Measurements from ENCODE around the gene ZACN. TPM values are rescaled to one million over a fixed set of nuclear protein-coding genes. Genes with fewer than 3 reads are reported as not detected.

ZACN gene
- total RNA-seq, 4 donors from 2014 or later = not detected

DNA sequence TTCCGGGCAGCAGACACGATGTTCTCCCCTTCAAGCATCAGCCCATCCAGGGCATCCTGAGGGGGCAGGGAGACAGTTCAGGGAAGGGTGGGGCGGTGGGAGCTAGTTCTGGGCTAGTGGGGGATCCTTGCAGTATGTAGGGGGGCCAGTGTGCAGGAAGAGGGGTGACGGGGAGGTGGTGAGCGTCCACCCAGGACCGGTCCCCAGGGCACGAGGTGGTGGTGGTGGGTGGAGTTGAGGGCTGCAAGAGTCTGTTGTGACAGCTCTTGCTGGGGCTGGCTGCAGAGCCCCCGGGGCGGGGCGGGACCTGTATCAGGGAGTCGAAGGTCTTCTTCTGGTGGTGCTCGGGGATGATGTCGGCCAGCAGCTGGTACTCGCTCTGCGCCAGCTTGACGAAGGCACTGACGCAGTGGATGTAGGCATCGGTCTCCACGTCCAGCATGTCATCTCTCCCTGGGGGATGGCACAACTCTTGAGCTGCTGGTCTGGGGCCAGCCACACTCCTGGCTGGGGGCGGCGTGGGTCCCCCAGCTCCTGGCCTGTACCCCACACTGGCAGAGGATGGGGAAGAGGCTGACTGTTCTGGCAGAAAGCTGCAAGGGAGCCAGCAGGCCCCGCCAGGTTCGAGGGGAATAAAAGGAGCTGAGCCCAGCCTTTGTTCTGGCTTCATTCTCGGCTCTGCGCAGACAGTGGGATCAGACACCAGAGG, 10.0 kb downstream of the ZACN start:
- TF ChIP-seq POLR2A (IDR thresholded peaks at IDR 0.05) = no peak
- TF ChIP-seq, protein P1, sequence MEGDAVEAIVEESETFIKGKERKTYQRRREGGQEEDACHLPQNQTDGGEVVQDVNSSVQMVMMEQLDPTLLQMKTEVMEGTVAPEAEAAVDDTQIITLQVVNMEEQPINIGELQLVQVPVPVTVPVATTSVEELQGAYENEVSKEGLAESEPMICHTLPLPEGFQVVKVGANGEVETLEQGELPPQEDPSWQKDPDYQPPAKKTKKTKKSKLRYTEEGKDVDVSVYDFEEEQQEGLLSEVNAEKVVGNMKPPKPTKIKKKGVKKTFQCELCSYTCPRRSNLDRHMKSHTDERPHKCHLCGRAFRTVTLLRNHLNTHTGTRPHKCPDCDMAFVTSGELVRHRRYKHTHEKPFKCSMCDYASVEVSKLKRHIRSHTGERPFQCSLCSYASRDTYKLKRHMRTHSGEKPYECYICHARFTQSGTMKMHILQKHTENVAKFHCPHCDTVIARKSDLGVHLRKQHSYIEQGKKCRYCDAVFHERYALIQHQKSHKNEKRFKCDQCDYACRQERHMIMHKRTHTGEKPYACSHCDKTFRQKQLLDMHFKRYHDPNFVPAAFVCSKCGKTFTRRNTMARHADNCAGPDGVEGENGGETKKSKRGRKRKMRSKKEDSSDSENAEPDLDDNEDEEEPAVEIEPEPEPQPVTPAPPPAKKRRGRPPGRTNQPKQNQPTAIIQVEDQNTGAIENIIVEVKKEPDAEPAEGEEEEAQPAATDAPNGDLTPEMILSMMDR (IDR thresholded peaks at IDR 0.05) = no peak
- no peak overlapping the region for H3K4me3 ChIP-seq (ENCODE audit: low read depth, poor library complexity, severe bottlenecking)
- DNase-seq (ENCODE audit: low spot score in 2 of 2) = no peak
- intact Hi-C loops (cut with DNase I; ENCODE audit: low total_unique reads) = no loop called here
- WGBS, 2 donors = 89 to 90% methylated on average over 25 of the region's 25 CpGs

DNA sequence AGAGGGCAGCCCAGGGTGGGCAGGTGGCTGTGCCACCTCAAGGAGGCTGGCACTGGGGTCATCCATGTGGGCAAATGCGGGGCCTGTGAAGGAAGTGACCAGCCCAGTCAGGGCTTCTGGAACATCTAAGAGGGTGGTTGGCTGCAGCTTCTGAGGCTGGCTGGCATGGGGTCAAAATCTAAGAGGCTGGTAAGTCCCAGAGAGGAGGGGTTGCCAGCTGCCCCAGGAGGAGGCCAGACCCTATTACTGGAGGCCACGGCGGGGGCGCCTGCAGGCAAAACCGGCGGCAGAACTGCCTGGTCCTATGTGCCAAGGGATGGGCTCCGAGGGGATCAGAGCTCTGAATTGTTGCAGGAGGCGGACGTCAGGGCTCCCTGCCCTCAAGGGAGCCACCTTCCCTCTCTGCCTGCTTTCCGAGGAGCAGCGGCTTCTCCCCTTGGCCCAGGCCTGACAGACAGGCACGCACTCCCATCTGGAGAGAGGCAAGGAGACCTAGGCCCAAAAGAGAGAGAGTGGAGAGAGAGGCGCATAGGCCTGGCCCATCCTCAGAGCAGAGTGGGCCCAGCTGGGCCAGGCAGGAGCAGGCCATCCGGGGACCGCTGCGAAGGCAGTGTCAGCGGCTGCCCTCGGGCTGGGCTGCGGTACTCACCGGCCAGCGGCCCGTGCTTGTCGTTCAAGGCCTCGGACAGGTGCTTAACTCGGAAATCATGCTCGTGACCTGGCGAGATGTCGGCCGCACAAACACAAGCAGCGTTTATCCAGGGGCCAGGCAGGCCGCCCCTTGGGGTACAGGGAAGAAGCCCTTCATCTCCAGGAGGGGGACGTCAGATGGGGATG, 10.9 kb downstream of the ZACN start:
- WGBS, 2 donors = 87% methylated on average over 22 to 25 of the region's 32 CpGs
- TF ChIP-seq, protein P1 (IDR thresholded peaks at IDR 0.05) = no peak
- TF ChIP-seq POLR2A (IDR thresholded peaks at IDR 0.05) = no peak
- intact Hi-C loops (cut with DNase I; ENCODE audit: low total_unique reads) = no loop called here

DNA sequence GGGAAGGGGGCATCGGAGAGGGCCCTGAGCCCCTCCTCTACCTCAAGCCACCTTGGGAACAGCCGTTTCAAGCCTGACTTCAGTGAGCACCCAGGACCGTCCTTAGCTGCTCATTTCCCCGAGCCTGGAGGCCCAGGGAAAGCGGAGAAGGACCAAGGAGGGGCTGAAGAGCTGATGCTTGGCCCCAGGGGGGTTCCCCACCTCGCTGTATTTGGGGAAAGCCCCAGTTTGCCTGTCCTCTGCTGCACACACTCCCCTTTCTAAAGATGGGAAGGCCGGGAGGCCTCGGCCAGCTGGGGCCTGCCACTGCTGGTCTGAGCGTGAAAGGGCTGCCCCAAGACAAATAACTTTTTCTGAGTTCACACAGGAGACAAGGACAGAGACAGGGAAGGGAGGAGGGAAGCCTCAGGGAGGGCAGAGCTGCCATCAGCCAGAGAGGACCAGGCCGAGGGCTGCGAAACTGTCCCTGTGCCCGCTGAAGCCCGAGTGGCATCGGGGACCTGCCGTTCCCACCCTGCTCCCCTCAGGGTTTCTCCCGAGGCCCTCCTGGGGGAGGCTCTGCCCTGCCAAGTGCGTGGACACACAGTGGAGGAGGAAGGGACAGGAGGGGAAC, 11.6 kb downstream of the ZACN start:
- TF ChIP-seq POLR2A (IDR thresholded peaks at IDR 0.05) = no peak
- TF ChIP-seq, protein P1 (IDR thresholded peaks at IDR 0.05) = no peak
- WGBS, 2 donors = 81 to 88% methylated on average over 17 of the region's 17 CpGs
- peak in 1 of 2 donors; percentile 11 for DNase-seq (ENCODE audit: low spot score in 2 of 2)
- intact Hi-C loops (cut with DNase I; ENCODE audit: low total_unique reads) = no loop called here
- no peak overlapping the region for H3K4me3 ChIP-seq (ENCODE audit: low read depth, poor library complexity, severe bottlenecking)

More for the DNA sequence above, 10.9 kb downstream of the ZACN start:
- no peak for DNase-seq (ENCODE audit: low spot score in 2 of 2)
- no peak overlapping the region for H3K4me3 ChIP-seq (ENCODE audit: low read depth, poor library complexity, severe bottlenecking)

DNA sequence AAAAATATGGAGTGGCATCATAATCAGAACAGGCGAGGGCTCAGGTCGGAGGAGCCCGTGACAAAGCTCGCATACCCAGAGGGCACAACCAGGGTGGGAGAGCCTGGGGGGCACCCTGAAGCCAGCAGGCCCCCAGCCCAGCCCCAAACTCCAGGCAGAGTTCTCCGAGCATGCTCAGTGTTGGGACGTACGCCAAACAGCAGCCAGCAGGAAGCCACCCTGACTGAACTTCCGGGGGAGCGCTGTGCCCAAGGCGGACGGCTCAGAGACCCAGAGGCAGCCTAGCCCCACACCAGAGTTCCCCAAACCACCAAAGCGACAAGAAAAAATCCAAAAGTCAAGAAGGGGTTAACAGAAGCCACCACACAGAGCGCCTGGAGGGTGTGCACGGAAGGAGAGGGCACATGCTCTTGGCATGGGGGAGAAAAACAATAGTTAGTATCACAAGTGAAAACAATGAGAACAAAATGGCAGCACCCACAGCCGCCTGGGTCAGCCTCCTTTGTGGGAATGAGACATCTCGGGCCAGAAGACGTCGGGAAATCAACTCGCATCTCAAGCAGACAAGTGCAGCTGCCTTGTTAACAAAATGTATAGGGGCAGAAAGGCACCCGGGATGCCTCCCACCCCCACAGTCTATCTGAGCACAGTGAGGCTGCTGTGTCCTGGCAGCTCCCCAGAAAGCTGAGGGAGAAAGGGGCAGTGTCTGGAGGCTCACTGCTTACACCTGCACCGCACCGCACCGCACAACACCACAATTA, 12.7 kb downstream of the ZACN start:
- 82% methylated on average over 22 to 23 of the region's 23 CpGs for WGBS, 2 donors

More for the DNA sequence above, 12.7 kb downstream of the ZACN start:
- DNase-seq (ENCODE audit: low spot score in 2 of 2) = peak in 1 of 2 donors; percentile 7
- intact Hi-C loops (cut with DNase I; ENCODE audit: low total_unique reads) = no loop called here
- no peak overlapping the region for H3K4me3 ChIP-seq (ENCODE audit: low read depth, poor library complexity, severe bottlenecking)
- TF ChIP-seq, protein P1 (IDR thresholded peaks at IDR 0.05) = no peak
- no peak for TF ChIP-seq POLR2A (IDR thresholded peaks at IDR 0.05)
